IPS-20b (cell line): ENCODE measurements around the gene KIF26A.

Experiments used
- H3K27ac ChIP-seq: one replicate; pipeline ENCODE4 v1.5.1; 2013; ENCODE audit warnings: low read length
- H3K27me3 ChIP-seq: 2 replicates; pipeline ENCODE4 v1.6.1; 2013; ENCODE audit warnings: mild to moderate bottlenecking, low read length, inconsistent platforms; ENCODE audit not compliant: insufficient read depth
- H3K36me3 ChIP-seq: 2 replicates; pipeline ENCODE4 v1.6.1; 2013; ENCODE audit warnings: low read depth, mild to moderate bottlenecking, inconsistent platforms, low read length, moderate library complexity; ENCODE audit not compliant: insufficient read depth
- H3K4me1 ChIP-seq: 2 replicates; pipeline ENCODE4 v1.6.1; 2013; ENCODE audit warnings: mild to moderate bottlenecking, control low read depth, inconsistent platforms, low read length, moderate library complexity; ENCODE audit not compliant: insufficient read depth
- H3K4me3 ChIP-seq: 2 replicates; pipeline ENCODE4 v1.5.1; 2013; ENCODE audit warnings: mild to moderate bottlenecking, low read length, inconsistent platforms
- H3K9ac ChIP-seq: 2 replicates; pipeline ENCODE4 v1.6.1; 2013; ENCODE audit warnings: low read depth, mild to moderate bottlenecking, inconsistent platforms, low read length, moderate library complexity
- H3K9me3 ChIP-seq: 2 replicates; pipeline ENCODE4 v1.6.1; 2013; ENCODE audit warnings: mild to moderate bottlenecking, low read depth, low read length, inconsistent platforms; ENCODE audit not compliant: insufficient read depth

Gene KIF26A

GRCh38 chr14:104190396-104191000 is 52.1 kb downstream of the KIF26A start:
- H3K36me3 ChIP-seq, result no peaks in the 10 kb centered on the region
- no peaks in the 10 kb centered on the region for H3K27me3 ChIP-seq
- no peaks in the 10 kb centered on the region for H3K9me3 ChIP-seq
- no peak overlapping the region for H3K27ac ChIP-seq
- no peaks in the 10 kb centered on the region for H3K4me1 ChIP-seq
- no peak overlapping the region for H3K4me3 ChIP-seq
- H3K9ac ChIP-seq, result no peak overlapping the region

GRCh38 chr14:104191409-104191997 is 53.1 kb downstream of the KIF26A start:
- no peaks in the 10 kb centered on the region for H3K27me3 ChIP-seq
- 0 out of 2 replicates have a peak, but pooled peaks cover under 1% of the 10 kb centered on the region for H3K4me1 ChIP-seq
- H3K9ac ChIP-seq, result no peak overlapping the region
- H3K9me3 ChIP-seq, result no peaks in the 10 kb centered on the region
- no peak overlapping the region for H3K27ac ChIP-seq
- H3K36me3 ChIP-seq, result no peaks in the 10 kb centered on the region
- no peak overlapping the region for H3K4me3 ChIP-seq

- no peaks in the 10 kb centered on the region for H3K9me3 ChIP-seq
- no peak overlapping the region for H3K27ac ChIP-seq
- H3K36me3 ChIP-seq, result no peaks in the 10 kb centered on the region
- H3K27me3 ChIP-seq, result no peaks in the 10 kb centered on the region
- no peak overlapping the region for H3K9ac ChIP-seq
- no peak overlapping the region for H3K4me3 ChIP-seq
- 0 out of 2 replicates have a peak, but pooled peaks cover 2% of the 10 kb centered on the region for H3K4me1 ChIP-seq
These were observed 53.9 kb downstream of the KIF26A start for GRCh38 chr14:104192146-104192882.

GRCh38 chr14:104192883-104193245 is 54.5 kb downstream of the KIF26A start:
- H3K27me3 ChIP-seq, result no peaks in the 10 kb centered on the region; the same call in 1 of the 2 replicates
- H3K27ac ChIP-seq, result no peak overlapping the region
- H3K4me3 ChIP-seq, result no peak overlapping the region
- H3K36me3 ChIP-seq, result no peaks in the 10 kb centered on the region
- H3K4me1 ChIP-seq, result 0 out of 2 replicates have a peak, but pooled peaks cover 2% of the 10 kb centered on the region
- no peaks in the 10 kb centered on the region for H3K9me3 ChIP-seq
- no peak overlapping the region for H3K9ac ChIP-seq

GRCh38 chr14:104194016-104194415 is 55.6 kb downstream of the KIF26A start:
- Histone ChIP-seq H3K4me1 (0 out of 2 replicates have a peak, but pooled peaks cover 2% of the 10 kb centered on the region), H3K27ac (no peak overlapping the region), H3K4me3 (no peak overlapping the region), H3K27me3 (no peaks in the 10 kb centered on the region; the same call in 1 of the 2 replicates), H3K9me3 (no peaks in the 10 kb centered on the region), H3K9ac (no peak overlapping the region), H3K36me3 (no peaks in the 10 kb centered on the region)

- H3K9ac ChIP-seq, result no peak overlapping the region
- no peaks in the 10 kb centered on the region; the same call in 1 of the 2 replicates for H3K27me3 ChIP-seq
- 0 out of 2 replicates have a peak, but pooled peaks cover 2% of the 10 kb centered on the region for H3K4me1 ChIP-seq
- no peak overlapping the region for H3K27ac ChIP-seq
- no peaks in the 10 kb centered on the region for H3K36me3 ChIP-seq
- no peaks in the 10 kb centered on the region for H3K9me3 ChIP-seq
- H3K4me3 ChIP-seq, result no peak overlapping the region
These were observed 56.3 kb downstream of the KIF26A start for GRCh38 chr14:104194716-104195115.

GRCh38 chr14:104195361-104195760 is 57.0 kb downstream of the KIF26A start:
- H3K27ac ChIP-seq, result no peak overlapping the region
- no peak overlapping the region for H3K9ac ChIP-seq
- no peaks in the 10 kb centered on the region for H3K9me3 ChIP-seq
- 0 out of 2 replicates have a peak, but pooled peaks cover 2% of the 10 kb centered on the region for H3K4me1 ChIP-seq
- H3K36me3 ChIP-seq, result no peaks in the 10 kb centered on the region
- no peak overlapping the region for H3K4me3 ChIP-seq
- H3K27me3 ChIP-seq, result no peaks in the 10 kb centered on the region; the same call in 1 of the 2 replicates

- Histone ChIP-seq H3K4me3 (no peak overlapping the region), H3K27ac (no peak overlapping the region), H3K27me3 (no peaks in the 10 kb centered on the region; the same call in 1 of the 2 replicates), H3K9me3 (no peaks in the 10 kb centered on the region), H3K9ac (no peak overlapping the region), H3K4me1 (0 out of 2 replicates have a peak, but pooled peaks cover 2% of the 10 kb centered on the region), H3K36me3 (no peaks in the 10 kb centered on the region)
These were observed 57.5 kb downstream of the KIF26A start for GRCh38 chr14:104195878-104196277.

- Histone ChIP-seq H3K27ac (no peak overlapping the region), H3K4me1 (0 out of 2 replicates have a peak, but pooled peaks cover 2% of the 10 kb centered on the region), H3K4me3 (no peak overlapping the region), H3K27me3 (no peaks in the 10 kb centered on the region; the same call in 1 of the 2 replicates), H3K9ac (no peak overlapping the region), H3K36me3 (no peaks in the 10 kb centered on the region), H3K9me3 (no peaks in the 10 kb centered on the region)
These were observed 58.2 kb downstream of the KIF26A start for GRCh38 chr14:104196461-104197140.

- Histone ChIP-seq H3K4me1 (0 out of 2 replicates have a peak, but pooled peaks cover 2% of the 10 kb centered on the region), H3K9me3 (no peaks in the 10 kb centered on the region), H3K36me3 (no peaks in the 10 kb centered on the region), H3K27ac (no peak overlapping the region), H3K9ac (no peak overlapping the region), H3K27me3 (no peaks in the 10 kb centered on the region; the same call in 1 of the 2 replicates), H3K4me3 (no peak overlapping the region)
These were observed 59.3 kb downstream of the KIF26A start for GRCh38 chr14:104197449-104198247.
